Neural cell (in vitro differentiated cells): Measurements from ENCODE around the gene FAAH. TPM values are rescaled to one million over a fixed set of nuclear protein-coding genes. Genes with fewer than 3 reads are reported as not detected.

Experiments used
- H2AFZ ChIP-seq: fragments of 200-600, 300-800 bp; sonication (generic), shearing (Covaris generic); 2 replicates; pipeline ENCODE4 v1.6.0; 2014; ENCODE audit warnings: low read depth, mild to moderate bottlenecking, antibody characterized with exemption, low read length, moderate library complexity
- H3F3A ChIP-seq: fragments of 200-600 bp; shearing (Covaris generic); 2 replicates; pipeline ENCODE4 v1.6.1; 2016; ENCODE audit warnings: mild to moderate bottlenecking, moderate library complexity, mixed read lengths, antibody characterized with exemption, low read length; ENCODE audit not compliant: insufficient read depth, poor library complexity, severe bottlenecking
- H3K27ac ChIP-seq: fragments of 200-600, 300-800 bp; sonication (generic), shearing (Covaris generic); 2 replicates; pipeline ENCODE4 v1.5.1; 2014; ENCODE audit warnings: mild to moderate bottlenecking, low read length, moderate library complexity
- H3K27me3 ChIP-seq: fragments of 300-800, 200-600 bp; sonication (generic), shearing (Covaris generic); 2 replicates; pipeline ENCODE4 v1.6.0; 2014; ENCODE audit warnings: mild to moderate bottlenecking, low read depth, low read length, moderate library complexity; ENCODE audit not compliant: insufficient read depth
- H3K36me3 ChIP-seq: fragments of 300-800, 200-600 bp; sonication (generic), shearing (Covaris generic); 2 replicates; pipeline ENCODE4 v1.5.1; 2014; ENCODE audit warnings: mild to moderate bottlenecking, antibody characterized with exemption, low read length, moderate library complexity; ENCODE audit not compliant: insufficient read depth
- H3K4me2 ChIP-seq: fragments of 300-800, 200-600 bp; sonication (generic), shearing (Covaris generic); 2 replicates; pipeline ENCODE4 v1.6.0; 2014; ENCODE audit warnings: mild to moderate bottlenecking, low read length
- H3K4me3 ChIP-seq: fragments of 300-800, 200-600 bp; sonication (generic), shearing (Covaris generic); 2 replicates; pipeline ENCODE4 v1.5.1; 2014; ENCODE audit warnings: mild to moderate bottlenecking, low read length, moderate library complexity
- H3K79me2 ChIP-seq: fragments of 200-600 bp; shearing (Covaris generic); replicated peaks from 2 replicates; pipeline ENCODE4 v1.6.0; 2014; ENCODE audit warnings: mild to moderate bottlenecking, low read length, moderate library complexity; ENCODE audit not compliant: insufficient read depth
- H3K9ac ChIP-seq: fragments of 300-800, 200-600 bp; sonication (generic), shearing (Covaris generic); 2 replicates; pipeline ENCODE4 v1.6.1; 2016; ENCODE audit warnings: mild to moderate bottlenecking, low read length, mixed read lengths
- H3K9me2 ChIP-seq: fragments of 200-600 bp; shearing (Covaris generic); 2 replicates; pipeline ENCODE4 v1.6.1; 2016; ENCODE audit warnings: mild to moderate bottlenecking, low read length, mixed read lengths; ENCODE audit not compliant: insufficient read depth
- H3K9me3 ChIP-seq: fragments of 200-600, 300-800 bp; sonication (generic), shearing (Covaris generic); 2 replicates; pipeline ENCODE4 v1.6.1; 2016; ENCODE audit warnings: mild to moderate bottlenecking, mixed run types, low read length, moderate library complexity, mixed read lengths
- H4K20me1 ChIP-seq: fragments of 200-600 bp; shearing (Covaris generic); 2 replicates; pipeline ENCODE4 v1.6.1; 2016; ENCODE audit warnings: mild to moderate bottlenecking, mixed run types; ENCODE audit not compliant: insufficient read depth
- EP300 ChIP-seq: fragments of 450-650 bp; conservative IDR thresholded peaks from 2 replicates; pipeline ENCODE4 v1.6.1; 2014; ENCODE audit warnings: antibody characterized with exemption, mild to moderate bottlenecking, moderate library complexity; ENCODE audit not compliant: poor library complexity, severe bottlenecking
- EZH2 ChIP-seq: fragments of 200-600, 300-800 bp; shearing (Covaris generic), sonication (generic); IDR thresholded peaks from 2 replicates; pipeline ENCODE4 v1.6.1; 2014; ENCODE audit warnings: antibody characterized with exemption, low read length, borderline replicate concordance, mild to moderate bottlenecking; ENCODE audit not compliant: insufficient read depth, poor library complexity, severe bottlenecking
- MXI1 ChIP-seq: fragments of 450-650 bp; conservative IDR thresholded peaks from 2 replicates; pipeline ENCODE4 v1.6.1; 2014; ENCODE audit warnings: antibody characterized with exemption, mild to moderate bottlenecking; ENCODE audit not compliant: poor library complexity, severe bottlenecking
- POLR2AphosphoS5 ChIP-seq: IDR thresholded peaks from 2 replicates; pipeline ENCODE4 v1.6.1; 2012
- RAD21 ChIP-seq: fragments of 450-650 bp; conservative IDR thresholded peaks from 2 replicates; pipeline ENCODE4 v1.6.1; 2014; ENCODE audit warnings: antibody characterized with exemption, mild to moderate bottlenecking, moderate library complexity
- REST ChIP-seq: IDR thresholded peaks from 2 replicates; pipeline ENCODE4 v1.6.1; 2012; ENCODE audit warnings: borderline replicate concordance
- SMC3 ChIP-seq: fragments of 450-650 bp; conservative IDR thresholded peaks from 2 replicates; pipeline ENCODE4 v1.6.1; 2014; ENCODE audit warnings: antibody characterized with exemption, mild to moderate bottlenecking, moderate library complexity; ENCODE audit not compliant: poor library complexity
- TAF1 ChIP-seq: IDR thresholded peaks from 2 replicates; pipeline ENCODE4 v1.6.1; 2012; ENCODE audit warnings: low read depth
- polyA plus RNA-seq: library from polyadenylated mRNA; depleted of rRNA; stranded (reverse); fragments of >200 nt; gene quantifications from 2 replicates; pipeline ENCODE4 v1.2.3, GENCODE V29; 2014
- TF ChIP-seq, protein P1 (sequence below): fragments of 450-650 bp; IDR thresholded peaks from 2 replicates; pipeline ENCODE4 v1.5.1; 2014; ENCODE audit warnings: antibody characterized with exemption, mild to moderate bottlenecking, moderate library complexity; ENCODE audit not compliant: poor library complexity, severe bottlenecking

FAAH gene
- polyA plus RNA-seq, 1 donor from 2014 or later, result 106 TPM

GRCh38 chr1:46457178-46457577 is 63.1 kb downstream of the FAAH start:
- Histone ChIP-seq H4K20me1 (no peaks in the 10 kb centered on the region), H3K79me2 (no peaks in the 10 kb centered on the region), H3K36me3 (no peaks in the 10 kb centered on the region), H3K4me2 (no peak overlapping the region), H3K27me3 (peaks cover 47% of the 10 kb centered on the region), H3K4me3 (no peak overlapping the region), H3K9me3 (no peaks in the 10 kb centered on the region), H3K9me2 (no peaks in the 10 kb centered on the region), H3K9ac (no peak overlapping the region), H3F3A (no peaks in the 10 kb centered on the region), H2AFZ (no peak overlapping the region), H3K27ac (no peak overlapping the region)
- no peak for TF ChIP-seq TAF1
- no peak for TF ChIP-seq MXI1
- TF ChIP-seq RAD21, result no peak
- no peak for TF ChIP-seq POLR2AphosphoS5
- no peak for TF ChIP-seq SMC3

- no peak overlapping the region for H2AFZ ChIP-seq
- H3K27me3 ChIP-seq, result peaks cover 40% of the 10 kb centered on the region
- no peaks in the 10 kb centered on the region for H3K36me3 ChIP-seq
- no peak overlapping the region for H3K9ac ChIP-seq
- H3K27ac ChIP-seq, result no peak overlapping the region
- no peaks in the 10 kb centered on the region for H3K9me2 ChIP-seq
- H4K20me1 ChIP-seq, result no peaks in the 10 kb centered on the region
- TF ChIP-seq MXI1, result no peak
- H3K4me3 ChIP-seq, result no peak overlapping the region
- no peaks in the 10 kb centered on the region for H3F3A ChIP-seq
- no peaks in the 10 kb centered on the region for H3K9me3 ChIP-seq
- no peaks in the 10 kb centered on the region for H3K79me2 ChIP-seq
- no peak overlapping the region for H3K4me2 ChIP-seq
Observed at GRCh38 chr1:46458190-46458589, 64.1 kb downstream of the FAAH start.

DNA sequence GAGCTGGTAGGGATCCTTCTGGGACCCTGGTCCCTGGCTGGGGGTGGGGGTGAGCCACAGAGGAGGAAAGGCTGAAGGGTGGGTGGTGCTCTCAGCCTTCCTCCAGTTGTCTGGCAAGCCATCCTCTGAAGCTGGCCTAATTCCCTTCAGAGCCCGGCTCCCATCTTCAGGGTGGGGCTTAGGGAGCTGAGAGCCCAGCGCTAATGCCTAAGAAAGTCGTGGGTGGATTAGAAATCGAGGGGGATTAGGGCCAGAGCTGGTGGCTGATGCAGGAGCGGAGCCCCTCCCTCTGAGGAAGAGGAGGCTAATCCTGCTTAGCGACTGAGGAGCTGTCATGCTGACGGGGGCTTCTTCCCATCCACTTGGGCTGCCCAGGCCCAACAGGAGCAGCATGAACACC is 64.7 kb downstream of the FAAH start:
- Histone ChIP-seq H3K4me3 (no peak overlapping the region), H3K9me3 (no peaks in the 10 kb centered on the region), H3K27me3 (peaks cover 34% of the 10 kb centered on the region), H3K9ac (no peak overlapping the region), H3K36me3 (no peaks in the 10 kb centered on the region), H3K27ac (no peak overlapping the region), H3K79me2 (no peaks in the 10 kb centered on the region), H4K20me1 (no peaks in the 10 kb centered on the region), H3K9me2 (no peaks in the 10 kb centered on the region), H3F3A (no peaks in the 10 kb centered on the region), H3K4me2 (no peak overlapping the region), H2AFZ (no peak overlapping the region)
- TF ChIP-seq RAD21 (no peak), MXI1 (no peak), REST (no peak), EZH2 (no peak), EP300 (no peak), TAF1 (no peak), POLR2AphosphoS5 (no peak), SMC3 (no peak)
- TF ChIP-seq, protein P1, sequence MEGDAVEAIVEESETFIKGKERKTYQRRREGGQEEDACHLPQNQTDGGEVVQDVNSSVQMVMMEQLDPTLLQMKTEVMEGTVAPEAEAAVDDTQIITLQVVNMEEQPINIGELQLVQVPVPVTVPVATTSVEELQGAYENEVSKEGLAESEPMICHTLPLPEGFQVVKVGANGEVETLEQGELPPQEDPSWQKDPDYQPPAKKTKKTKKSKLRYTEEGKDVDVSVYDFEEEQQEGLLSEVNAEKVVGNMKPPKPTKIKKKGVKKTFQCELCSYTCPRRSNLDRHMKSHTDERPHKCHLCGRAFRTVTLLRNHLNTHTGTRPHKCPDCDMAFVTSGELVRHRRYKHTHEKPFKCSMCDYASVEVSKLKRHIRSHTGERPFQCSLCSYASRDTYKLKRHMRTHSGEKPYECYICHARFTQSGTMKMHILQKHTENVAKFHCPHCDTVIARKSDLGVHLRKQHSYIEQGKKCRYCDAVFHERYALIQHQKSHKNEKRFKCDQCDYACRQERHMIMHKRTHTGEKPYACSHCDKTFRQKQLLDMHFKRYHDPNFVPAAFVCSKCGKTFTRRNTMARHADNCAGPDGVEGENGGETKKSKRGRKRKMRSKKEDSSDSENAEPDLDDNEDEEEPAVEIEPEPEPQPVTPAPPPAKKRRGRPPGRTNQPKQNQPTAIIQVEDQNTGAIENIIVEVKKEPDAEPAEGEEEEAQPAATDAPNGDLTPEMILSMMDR, result no peak
